Measurements from ENCODE around the gene MKX.

MKX gene

GRCh38 chr10:27643301-27643700 lies 102.3 kb downstream of the MKX start:
- no peak for DNase-seq

DNA sequence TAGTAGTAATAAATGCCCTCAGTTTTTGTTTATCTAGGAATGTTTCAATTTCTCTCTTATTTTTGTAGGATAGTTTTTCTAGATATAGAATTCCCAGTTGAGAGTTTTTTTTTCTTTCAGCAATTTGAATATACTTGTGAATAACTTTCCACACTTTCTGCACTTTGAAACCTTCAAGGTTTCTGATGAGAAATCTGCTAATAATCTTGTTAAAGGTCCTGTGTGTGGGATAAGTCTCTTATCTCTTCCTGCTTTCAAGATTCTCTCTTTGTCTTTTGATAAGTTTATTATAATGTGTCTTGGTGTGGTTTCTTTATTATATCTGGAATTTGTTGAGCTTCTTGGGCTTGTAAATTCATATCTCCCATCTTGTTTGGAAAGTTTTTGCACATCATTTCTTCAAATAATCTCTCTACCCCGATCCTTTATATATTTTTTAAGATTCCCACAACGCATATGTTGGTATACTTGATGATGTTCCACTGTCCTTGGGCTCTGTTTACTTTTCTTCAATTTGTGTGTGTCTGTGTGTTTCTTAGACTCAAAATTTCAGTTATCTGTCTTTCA lies 103.5 kb downstream of the MKX start:
- no peak for DNase-seq

- DNase-seq: no peak
These were observed 107.4 kb downstream of the MKX start for GRCh38 chr10:27638071-27638750.

GRCh38 chr10:27637601-27638000 lies 108.0 kb downstream of the MKX start:
- DNase-seq: no peak

- no peak for DNase-seq
These were observed 108.8 kb downstream of the MKX start for GRCh38 chr10:27636816-27637215.

- DNase-seq: no peak
These were observed 109.8 kb downstream of the MKX start for GRCh38 chr10:27635699-27636270.

DNA sequence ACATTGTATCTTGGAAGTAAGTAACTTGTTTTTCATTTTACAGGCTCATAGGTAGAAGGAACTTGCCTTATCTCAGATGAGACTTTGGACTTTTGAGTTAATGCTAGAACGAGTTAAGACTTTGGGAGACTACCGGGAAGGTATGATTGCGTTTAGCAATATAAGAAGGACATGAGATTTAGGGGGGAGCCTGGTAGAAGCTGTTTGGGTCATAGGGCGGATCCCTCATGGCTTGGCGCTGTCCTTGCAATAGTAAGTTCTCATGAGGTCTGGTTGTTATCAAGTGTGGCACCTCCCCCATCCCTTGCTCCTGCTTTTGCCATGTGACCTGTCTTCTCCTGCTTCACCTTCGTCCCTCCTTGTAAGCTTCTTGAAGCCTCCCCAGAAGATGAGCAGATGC lies 110.3 kb downstream of the MKX start:
- no peak for DNase-seq

GRCh38 chr10:27628621-27629020 lies 117.0 kb downstream of the MKX start:
- no peak for DNase-seq

DNA sequence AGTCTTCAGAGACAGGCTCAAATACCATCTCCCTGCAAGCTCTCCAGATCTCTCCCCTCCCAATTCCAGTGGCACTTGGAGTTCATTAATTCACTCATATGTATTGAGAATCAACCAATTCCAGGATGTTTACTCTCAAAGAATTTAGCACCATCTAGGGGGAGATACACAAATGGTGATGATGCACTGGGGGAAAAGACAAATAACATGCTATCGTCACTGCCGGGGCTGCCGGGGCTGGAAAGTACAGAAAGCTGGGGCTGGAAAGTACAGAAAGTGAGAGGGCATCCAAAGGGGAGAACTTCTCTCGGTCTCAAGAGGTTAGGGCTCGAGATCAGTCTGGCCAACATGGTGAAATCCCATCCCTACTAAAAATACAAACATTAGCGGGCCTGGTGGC lies 118.7 kb downstream of the MKX start:
- DNase-seq: no peak

DNA sequence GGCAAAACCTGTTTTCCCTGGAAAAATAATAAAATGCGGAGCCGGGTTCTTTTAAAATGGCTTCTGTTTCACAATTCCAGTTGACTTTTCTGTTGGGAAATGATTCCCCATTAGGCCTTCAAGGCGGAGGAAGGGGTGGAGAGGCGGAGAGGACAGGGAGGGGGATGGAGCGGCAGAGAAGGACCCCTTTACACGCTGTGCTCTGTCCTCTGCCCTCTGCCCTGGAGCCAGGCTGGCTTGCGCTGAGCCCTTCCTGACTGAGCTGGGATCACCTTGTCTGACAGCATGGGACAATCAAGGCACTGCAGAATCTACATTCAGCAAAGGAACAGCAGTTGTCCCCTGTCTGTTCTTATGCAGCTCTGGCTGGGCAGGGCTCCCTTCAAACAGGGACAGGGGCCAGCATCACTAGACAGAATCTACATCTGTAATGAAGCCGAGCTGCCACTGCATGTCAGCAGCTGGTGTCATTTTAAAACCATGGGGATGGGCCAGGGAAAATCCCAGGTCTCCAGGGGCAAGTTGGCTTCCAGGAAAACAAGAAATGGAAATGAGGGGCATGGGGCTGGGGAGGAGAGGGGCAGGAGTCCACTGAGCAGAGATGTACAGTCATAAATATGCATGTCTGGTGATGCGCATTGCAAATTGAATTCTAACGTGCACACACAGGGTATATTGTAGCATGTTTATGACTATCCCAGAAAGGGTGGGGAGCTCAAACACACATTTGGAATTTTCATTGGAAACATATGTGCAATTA lies 120.0 kb downstream of the MKX start:
- DNase-seq: no peak

GRCh38 chr10:27624941-27625340 lies 120.7 kb downstream of the MKX start:
- no peak for DNase-seq

Data from COR-L47 (cell line).